Transverse colon (tissue), 4 donors: ENCODE data around the gene SP6. TPM values are rescaled to one million over a fixed set of nuclear protein-coding genes. Genes with fewer than 3 reads are reported as not detected.

Source experiments
- DNase-seq: peaks from one replicate; pipeline ENCODE4 v3.0.0-alpha.2; 2019
- H3K27ac ChIP-seq, 4 donors: fragments of 200-600 bp; sonication (generic); 2 replicates each; pipeline ENCODE4 v1.5.1; 2016 to 2018; ENCODE audit warnings: inconsistent platforms in 4 of 4
- H3K27me3 ChIP-seq: fragments of 200-600 bp; sonication (generic); 2 replicates; pipeline ENCODE4 v1.5.1; 2017; ENCODE audit warnings: inconsistent platforms
- H3K36me3 ChIP-seq, 4 donors: fragments of 200-600 bp; sonication (generic); 2 replicates each; pipeline ENCODE4 v1.5.1; 2017 to 2019; ENCODE audit warnings: inconsistent platforms in 4 of 4
- H3K4me1 ChIP-seq, 4 donors: fragments of 200-600 bp; sonication (generic); 2 replicates each; pipeline ENCODE4 v1.5.1; 2017 to 2020; ENCODE audit warnings: inconsistent platforms in 4 of 4
- H3K4me3 ChIP-seq, 4 donors: fragments of 200-600 bp; sonication (generic); 1 replicate in 1 of 4; 2 replicates in 3 of 4; pipeline versions ENCODE4 v1.5.1 to v1.6.1; 2017 to 2019; ENCODE audit warnings: inconsistent platforms in 4 of 4
- H3K9me3 ChIP-seq, 2 donors: fragments of 200-600 bp; sonication (generic); 2 replicates each; pipeline ENCODE4 v1.5.1; 2017 to 2019; ENCODE audit warnings: inconsistent platforms in 2 of 2
- CTCF ChIP-seq, 5 experiments: fragments of 200-600 bp in 3 of 5; fragments of 450-650 bp in 2 of 5; sonication (generic) in 3 of 5; IDR thresholded peaks; 1 replicate in 2 of 5; 2 replicates in 3 of 5; pipeline ENCODE4 v1.5.1; 2016 to 2017; ENCODE audit warnings: antibody characterized with exemption in 5 of 5, inconsistent platforms in 3 of 5, mild to moderate bottlenecking in 2 of 5, moderate library complexity in 1 of 5
- EP300 ChIP-seq: sonication (generic); formaldehyde crosslinking; IDR thresholded peaks from one replicate; pipeline ENCODE4 v1.6.1; 2017; ENCODE audit warnings: antibody characterized with exemption, low read depth
- POLR2A ChIP-seq: fragments of 450-650 bp; IDR thresholded peaks from one replicate; pipeline ENCODE4 v1.6.1; 2016; ENCODE audit warnings: antibody characterized with exemption, mild to moderate bottlenecking, moderate library complexity
- POLR2AphosphoS5 ChIP-seq, 3 donors: sonication (generic); formaldehyde crosslinking; IDR thresholded peaks; one replicate each; pipeline ENCODE4 v1.6.1; 2016; ENCODE audit warnings: antibody characterized with exemption in 3 of 3
- WGBS, 2 donors: methylation state at CpG; one replicate each; pipeline ENCODE4 v1.1.5; 2018; ENCODE audit warnings: low coverage in 1 of 2; 5-methylcytosine and 5-hydroxymethylcytosine counted together
- in situ Hi-C, 4 donors: fragments of 200-750 bp; cut with MboI; loops; one replicate each; pipeline versions ENCODE4 v1.15.0 to v1.15.1; 2017; ENCODE audit warnings: low sequenced_read_pairs in 3 of 4, low pct_ligation_motif_present in 1 of 4, low pct_unique_long_range_greater_than_20kb in 1 of 4
- intact Hi-C: fragments of 100-400 bp; cut with DNase I; formaldehyde crosslinking; loops from one replicate; pipeline ENCODE4 v1.15.1; 2023; ENCODE audit warnings: low total_unique reads
- total RNA-seq, 4 donors: library from RNA; depleted of rRNA; stranded (reverse); fragments of >200 nt; gene quantifications; one replicate each; pipeline ENCODE4 v1.1.0, GENCODE V29; 2016

The SP6 gene
- total RNA-seq, 4 donors from 2014 or later: 0.40 to 5.9 (median 4.9) TPM

- in situ Hi-C loops (no loop called here), intact Hi-C loops (no loop called here)
- peak overlapping the region; percentile 97 to 98 (median 98) for H3K27ac ChIP-seq
- H3K27me3 ChIP-seq: no peaks in the 10 kb centered on the region
- 1 to 8% methylated on average over 6 to 22 of the region's 22 CpGs for WGBS, 2 donors
- no peaks in the 10 kb centered on the region for H3K9me3 ChIP-seq
- H3K36me3 ChIP-seq: no peaks in the 10 kb centered on the region
- peak overlapping the region; percentile 88 to 95 (median 90) for H3K4me3 ChIP-seq
- TF ChIP-seq EP300: no peak
- TF ChIP-seq POLR2A: no peak
- no peak for TF ChIP-seq POLR2AphosphoS5 (IDR thresholded peaks at IDR 0.05)
- TF ChIP-seq CTCF (IDR thresholded peaks at IDR 0.05): no peak
- H3K4me1 ChIP-seq: peaks cover 5 to 27% (median 19%) of the 10 kb centered on the region in 4 donors
- DNase-seq: no peak
These were observed 45.9 kb upstream of the SP6 start for GRCh38 chr17:47896672-47897490.

- no peaks in the 10 kb centered on the region for H3K27me3 ChIP-seq
- peak; percentile 100 for DNase-seq
- peak within 1 kb of the TSS; percentile 97 to 98 (median 98) for H3K27ac ChIP-seq
- no peaks in the 10 kb centered on the region for H3K36me3 ChIP-seq
- H3K4me3 ChIP-seq: peak within 1 kb of the TSS; percentile 88 to 95 (median 90)
- in situ Hi-C loops: no loop called here
- TF ChIP-seq CTCF (IDR thresholded peaks at IDR 0.05) (peak in 2 of 5 experiments; percentile 6 to 19), POLR2A (peak; percentile 71), EP300 (no peak), POLR2AphosphoS5 (IDR thresholded peaks at IDR 0.05) (peak; percentile 59 to 79 (median 73))
- H3K9me3 ChIP-seq: no peaks in the 10 kb centered on the region
- intact Hi-C loops: no loop called here
- H3K4me1 ChIP-seq: peaks cover 5 to 27% (median 19%) of the 10 kb centered on the region in 4 donors
- WGBS, 2 donors: 1% methylated on average over 38 of the region's 70 CpGs; no CpG with 5 or more reads in 1 of the 2 donors
These were observed 45.1 kb upstream of the SP6 start, which contains the start of gene SP2 for GRCh38 chr17:47895856-47896671. TSS of gene SP2 (plus strand) at chr17:47896236. CDS start at chr17:47896287, 51 bp downstream.

DNA sequence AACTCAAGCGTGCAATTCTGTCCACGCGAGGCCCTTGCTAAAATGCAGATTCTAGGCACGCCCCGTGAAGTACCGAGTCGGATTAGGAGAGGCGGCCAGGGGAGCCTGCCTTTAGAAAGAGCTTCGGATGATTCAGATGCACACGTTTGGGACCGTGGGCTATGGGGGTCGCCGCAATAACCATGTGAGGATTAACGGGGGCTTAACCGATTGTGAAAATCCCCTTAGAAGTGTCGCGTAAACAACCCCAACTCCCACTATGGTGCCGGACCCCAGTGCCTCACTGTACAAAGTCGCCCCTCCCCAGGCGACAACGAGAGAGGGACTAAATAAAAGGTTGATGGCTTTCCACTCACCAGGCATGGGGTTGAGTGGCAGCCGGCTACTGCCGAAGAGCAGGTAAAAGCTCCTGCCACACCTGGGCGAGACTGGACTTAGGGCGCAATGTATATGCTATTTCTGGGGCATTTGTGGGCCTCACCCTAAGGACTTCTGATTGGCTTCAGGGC lies 44.4 kb upstream of the SP6 start:
- peak; percentile 60 for DNase-seq
- intact Hi-C loops (no loop called here), in situ Hi-C loops (no loop called here)
- H3K4me1 ChIP-seq: peaks cover 5 to 27% (median 19%) of the 10 kb centered on the region in 4 donors
- H3K4me3 ChIP-seq: peak overlapping the region; percentile 60 to 75 (median 66)
- H3K27ac ChIP-seq: peak overlapping the region; percentile 91 to 98 (median 93)
- 0% methylated on average over 25 of the region's 25 CpGs; no CpG with 5 or more reads in 1 of the 2 donors for WGBS, 2 donors
- H3K27me3 ChIP-seq: no peaks in the 10 kb centered on the region
- H3K36me3 ChIP-seq: no peaks in the 10 kb centered on the region
- H3K9me3 ChIP-seq: no peaks in the 10 kb centered on the region
- TF ChIP-seq POLR2AphosphoS5 (IDR thresholded peaks at IDR 0.05): peak; percentile 93 to 99 (median 98)
- no peak for TF ChIP-seq EP300
- peak in 1 of 5 experiments; percentile 10 for TF ChIP-seq CTCF (IDR thresholded peaks at IDR 0.05)
- peak; percentile 97 for TF ChIP-seq POLR2A
